Skeletal muscle cell (primary cell): ENCODE measurements around the gene ARHGAP30.

ENCODE experiments used
- DNase-seq: peaks from one replicate; pipeline ENCODE4 v3.0.0-alpha.2; 2010; ENCODE audit warnings: low read depth
- H3K4me3 ChIP-seq: 2 replicates; pipeline ENCODE4 v1.5.1; 2011; ENCODE audit warnings: low read depth, mild to moderate bottlenecking, control low read depth, low read length, moderate library complexity

Gene ARHGAP30

DNA sequence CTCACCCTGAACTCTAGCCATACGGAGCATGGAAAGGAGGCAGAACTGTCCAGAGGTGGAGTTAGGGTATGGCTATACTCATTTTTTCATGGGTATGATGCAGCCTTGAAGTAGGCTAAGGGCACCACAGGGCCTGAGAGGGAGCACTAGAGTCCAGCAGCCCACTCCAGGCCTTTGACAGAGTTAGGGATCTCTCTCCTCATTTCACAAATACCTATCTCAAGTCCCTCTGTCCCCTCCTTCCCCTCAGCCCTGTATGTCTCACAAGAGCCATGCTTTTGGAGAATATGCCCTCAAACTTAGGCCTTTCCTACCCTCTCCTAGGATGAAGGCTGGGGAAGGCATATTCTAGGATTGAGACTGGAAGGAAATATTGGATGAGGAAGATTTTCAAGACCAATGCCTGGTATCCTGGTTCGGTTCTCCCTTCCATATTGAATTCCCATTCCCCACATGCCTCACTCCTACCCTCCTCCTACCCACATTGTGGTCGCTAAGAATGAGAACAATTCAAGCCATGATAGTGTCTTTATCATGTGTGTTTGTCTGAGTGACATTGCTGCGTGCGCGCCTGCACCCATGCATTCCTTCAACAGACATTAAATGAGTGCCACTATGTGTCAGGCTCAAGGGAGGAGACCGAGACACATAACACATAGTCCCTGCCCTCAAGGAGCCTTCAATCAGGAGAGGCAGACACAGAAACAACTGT is 22.3 kb upstream of the ARHGAP30 start:
- no peak for DNase-seq
- H3K4me3 ChIP-seq: no peak overlapping the region

DNA sequence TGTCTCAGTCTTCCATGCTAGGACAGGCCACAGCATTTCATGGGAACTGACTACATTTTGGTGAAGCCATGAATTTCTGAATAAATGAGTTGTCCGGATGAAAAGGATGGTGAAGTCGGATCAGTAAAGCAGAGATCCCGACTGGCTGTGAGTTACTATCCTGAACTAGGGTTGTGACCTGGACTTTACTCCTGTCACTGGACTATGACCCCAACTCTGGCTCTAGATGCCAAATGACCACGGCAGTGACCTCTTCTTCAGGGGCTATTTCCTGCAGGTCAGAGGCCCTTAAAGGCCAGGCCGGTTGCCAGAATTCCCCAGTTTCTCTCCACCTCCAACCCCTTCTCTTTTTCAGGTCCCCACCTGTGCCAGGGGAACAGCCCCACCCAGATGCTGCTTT is 21.4 kb upstream of the ARHGAP30 start:
- no peak for DNase-seq

DNA sequence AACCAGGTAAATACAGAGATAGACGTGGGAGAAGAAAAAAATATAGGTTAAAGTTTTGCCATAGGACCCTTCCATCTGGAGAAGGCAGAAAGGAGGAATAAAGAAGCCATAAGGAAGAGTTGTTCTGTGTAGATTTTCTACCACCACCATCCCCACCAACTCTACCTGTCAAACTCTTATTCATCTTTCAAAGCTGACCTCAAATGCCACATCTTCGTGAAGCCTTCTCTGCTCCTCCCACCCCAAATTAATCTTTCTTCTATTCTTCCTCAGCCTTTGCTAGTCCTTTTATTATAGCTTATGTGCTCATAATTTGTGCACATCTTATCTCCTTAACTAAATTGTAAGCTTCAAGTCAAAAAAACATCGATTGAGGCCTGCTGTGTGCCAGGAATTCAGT is 20.9 kb upstream of the ARHGAP30 start:
- no peak overlapping the region for H3K4me3 ChIP-seq
- DNase-seq: no peak

More for the DNA sequence above, 21.4 kb upstream of the ARHGAP30 start:
- H3K4me3 ChIP-seq: no peak overlapping the region

DNA sequence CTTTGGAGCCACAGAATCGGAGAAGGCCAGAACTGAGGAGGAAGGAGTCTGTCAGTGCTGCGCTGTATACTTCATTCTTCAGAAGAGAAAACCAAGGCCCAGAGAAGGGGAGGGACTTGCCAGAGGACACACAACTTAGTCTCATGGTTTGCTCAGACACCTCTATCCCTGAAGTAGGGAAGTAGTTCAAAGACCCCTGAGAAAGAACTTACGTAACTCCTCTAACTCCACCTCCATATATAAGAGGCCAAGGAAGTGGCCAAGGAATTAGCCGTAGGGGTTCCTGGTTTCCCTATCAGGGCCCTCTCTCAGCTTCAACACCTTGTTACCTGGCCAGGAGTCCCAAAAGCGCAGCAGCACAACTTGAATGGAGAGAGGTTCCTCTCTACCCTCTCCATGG is 20.2 kb upstream of the ARHGAP30 start:
- H3K4me3 ChIP-seq: no peak overlapping the region
- no peak for DNase-seq

DNA sequence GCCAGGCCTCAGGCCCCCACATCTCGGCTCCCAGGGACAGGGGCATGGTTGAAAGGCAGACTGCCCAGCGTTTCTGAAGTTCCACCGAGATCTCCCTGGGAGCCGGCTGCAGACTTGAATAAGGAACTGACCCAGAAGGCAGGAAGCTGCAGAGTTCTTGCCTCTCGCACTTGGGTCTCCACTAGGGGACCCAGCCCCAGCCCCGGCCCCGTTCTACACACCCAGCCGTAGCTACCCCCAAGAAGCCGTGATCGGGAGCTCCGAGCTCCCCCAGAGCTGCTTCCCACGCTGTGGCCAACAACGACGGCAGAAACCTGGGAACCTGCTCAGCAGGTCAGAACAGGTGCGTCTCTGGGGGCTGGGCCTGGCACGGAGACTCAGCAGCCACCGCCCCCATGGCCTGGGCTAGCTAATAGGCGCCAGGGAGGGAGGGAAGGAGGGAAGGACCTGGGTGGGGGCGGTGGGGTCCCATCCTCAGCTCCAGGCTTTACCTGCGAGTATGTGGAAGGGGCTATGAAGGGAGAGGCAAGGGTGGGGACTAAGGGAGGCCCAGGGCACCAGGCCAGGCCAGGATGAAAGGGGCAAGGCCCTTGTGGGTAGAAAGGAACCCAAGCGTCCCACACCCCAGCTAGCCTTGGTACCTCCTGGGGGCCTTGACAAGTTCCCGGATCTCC is 19.7 kb upstream of the ARHGAP30 start, which contains the start of gene NECTIN4:
NECTIN4 (minus strand) TSS at position 308 of the 674 bp plus-strand sequence; CDS start at position 46, 262 bp downstream.
- H3K4me3 ChIP-seq: no peak within 1 kb of the TSS
- no peak for DNase-seq

DNA sequence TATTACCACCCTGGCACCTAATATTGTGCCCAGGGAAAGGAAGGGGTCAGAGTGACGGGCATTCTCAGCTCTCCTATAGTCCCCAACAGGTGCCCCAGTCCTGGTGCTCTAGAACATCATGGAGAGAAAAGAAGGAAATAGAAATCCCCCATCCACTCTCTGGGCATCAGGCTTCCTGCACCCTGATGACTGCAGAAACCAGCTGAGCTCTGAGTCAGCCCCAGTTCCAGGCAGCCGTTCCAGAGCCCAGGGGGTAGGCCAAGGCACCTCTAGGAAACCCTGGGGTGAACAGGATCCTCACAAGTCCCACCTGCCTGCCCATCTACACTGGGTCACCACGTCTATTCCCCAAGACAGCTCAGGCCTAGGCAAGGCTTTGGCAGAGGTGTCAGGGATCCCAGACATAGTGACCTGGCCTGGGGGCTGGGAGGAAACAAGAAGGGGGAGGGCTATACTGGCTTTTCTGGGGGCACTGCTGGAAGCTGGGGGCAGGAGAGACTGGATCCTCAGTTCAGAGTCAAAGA is 19.0 kb upstream of the ARHGAP30 start:
- no peak overlapping the region for H3K4me3 ChIP-seq
- no peak for DNase-seq

DNA sequence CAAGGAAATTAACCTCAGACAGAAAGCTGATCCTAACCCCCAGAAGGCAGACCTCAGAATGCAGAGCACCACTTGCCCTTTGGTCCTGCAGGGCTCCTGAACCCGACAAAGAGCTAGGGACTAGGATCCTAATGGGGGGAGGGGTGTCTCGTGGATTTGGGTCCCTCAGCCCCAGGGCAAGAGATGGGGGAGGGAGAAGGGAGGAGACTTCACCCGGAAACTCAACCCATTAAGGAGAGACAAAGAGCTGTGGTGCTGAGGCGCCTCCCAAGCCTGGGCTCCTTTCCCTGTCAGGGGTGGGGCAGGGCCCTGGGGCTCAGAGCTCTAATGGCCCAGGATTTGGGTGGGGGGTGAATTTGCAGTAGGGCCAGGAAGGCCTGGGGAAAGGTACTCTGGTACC is 16.8 kb upstream of the ARHGAP30 start:
- H3K4me3 ChIP-seq: no peak overlapping the region

DNA sequence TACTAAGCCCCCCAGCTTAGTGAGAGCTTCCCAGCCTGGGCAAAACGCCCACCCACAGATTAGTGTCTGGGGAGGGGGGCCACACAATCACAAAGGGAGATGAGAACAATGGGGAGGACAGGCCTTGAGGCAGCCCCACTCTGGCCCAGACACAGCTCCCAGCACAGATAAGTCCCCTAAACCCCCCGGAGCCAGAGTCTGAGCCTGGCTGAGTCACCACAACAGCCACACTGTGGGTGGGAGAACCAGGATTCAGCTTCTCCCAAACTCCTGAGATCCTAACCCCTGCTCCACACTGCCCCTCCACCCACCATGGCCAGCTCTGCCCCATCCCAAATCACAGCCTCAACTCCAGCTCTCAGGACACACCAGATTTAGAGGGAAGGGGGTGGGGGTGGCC is 15.5 kb upstream of the ARHGAP30 start:
- no peak for DNase-seq
- no peak overlapping the region for H3K4me3 ChIP-seq

More for the DNA sequence above, 16.8 kb upstream of the ARHGAP30 start:
- DNase-seq: no peak

DNA sequence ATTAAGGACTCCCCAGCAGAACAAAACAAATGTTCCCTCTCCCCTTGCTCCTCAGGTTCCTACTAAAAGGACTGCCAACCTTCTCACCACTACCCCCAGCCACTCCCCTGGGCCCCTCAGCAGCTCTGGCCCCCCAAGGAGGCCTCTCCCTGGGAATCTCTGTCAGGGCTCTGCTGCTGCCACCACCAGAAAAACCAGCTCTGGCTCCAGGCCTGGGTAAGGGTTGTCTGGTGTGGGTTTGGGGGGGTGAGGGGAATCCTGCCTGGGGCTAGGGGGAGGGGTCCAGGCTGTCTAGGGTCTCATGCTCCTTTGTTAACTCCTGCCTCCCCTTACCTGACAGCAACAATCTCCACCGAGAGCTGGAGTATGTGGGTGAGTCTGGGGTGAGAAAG is 14.9 kb upstream of the ARHGAP30 start:
- DNase-seq: no peak
- H3K4me3 ChIP-seq: no peak overlapping the region

DNA sequence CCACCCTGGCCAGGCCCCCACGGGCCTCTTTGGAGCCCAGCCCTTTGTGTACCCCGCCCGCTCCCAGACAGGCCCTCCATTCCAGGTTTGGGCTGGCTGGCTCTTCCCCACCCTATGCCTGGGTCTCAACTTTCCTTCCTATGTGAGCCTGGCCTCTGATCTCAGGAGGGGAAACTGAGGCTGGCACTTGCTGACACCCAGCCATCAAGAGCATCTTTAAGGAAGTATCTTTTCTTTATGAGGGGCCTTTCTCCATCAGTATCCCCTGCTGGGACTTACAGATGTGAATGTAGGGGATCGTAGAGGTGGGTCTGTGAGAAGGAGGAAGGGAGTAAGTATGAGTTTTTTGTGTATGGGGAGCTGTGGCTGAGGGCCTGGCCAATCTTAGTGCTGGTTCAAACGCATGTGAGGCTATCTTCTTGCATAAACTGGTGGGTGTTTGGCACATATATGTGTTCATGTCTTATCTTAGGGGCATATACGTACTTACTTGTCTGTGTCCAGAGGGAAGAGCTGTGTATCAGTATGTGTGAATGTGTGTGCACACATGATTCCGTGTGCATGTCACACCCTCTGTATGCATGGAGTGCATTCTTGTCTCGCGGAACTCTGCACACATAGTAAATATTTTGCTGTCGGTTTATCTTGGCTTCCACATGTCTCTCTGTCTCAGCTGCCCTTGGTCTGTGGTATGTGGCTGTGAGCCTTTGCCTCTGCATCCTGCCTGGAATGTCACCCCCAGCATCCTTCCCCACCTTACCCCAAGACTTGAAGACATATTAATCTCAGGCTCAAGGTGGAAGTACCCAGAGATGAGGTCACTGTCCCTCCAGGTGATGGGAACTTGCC is 14.3 kb upstream of the ARHGAP30 start:
- DNase-seq: no peak
- no peak overlapping the region for H3K4me3 ChIP-seq

DNA sequence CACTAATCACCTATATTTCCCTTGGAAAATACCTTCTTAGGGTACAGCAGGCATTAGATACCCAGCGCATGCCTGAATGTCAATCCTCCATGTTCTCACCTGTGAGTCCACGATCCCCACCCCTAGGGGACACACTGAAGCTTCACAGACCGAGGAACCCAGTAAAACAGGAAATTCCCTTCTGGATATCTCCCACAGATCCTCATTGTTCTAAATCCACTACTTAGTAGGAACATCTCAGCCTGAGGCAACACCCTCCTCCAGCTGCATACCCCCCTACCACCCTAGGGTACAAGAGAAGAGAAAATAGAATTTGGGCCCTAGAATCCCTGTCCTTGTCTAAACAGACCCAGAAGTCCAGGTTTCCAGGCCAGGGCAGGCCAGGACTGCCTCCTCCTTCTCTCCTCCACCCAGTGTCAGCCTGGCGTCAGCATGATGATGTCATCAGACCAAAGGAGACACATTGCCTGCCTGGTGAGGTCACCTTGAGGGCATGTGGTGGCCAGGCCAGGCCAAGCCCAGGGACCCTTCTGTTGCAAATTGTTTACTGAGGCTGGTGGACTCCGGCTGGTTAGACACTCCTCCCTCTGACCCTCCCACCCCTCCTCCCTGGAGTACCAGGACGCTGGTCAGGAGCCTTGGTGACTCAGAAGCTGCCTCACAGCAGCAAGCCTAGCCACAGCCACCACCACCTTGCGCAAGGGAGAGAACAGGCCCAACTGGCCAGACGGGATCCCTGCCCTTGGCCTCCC is 13.5 kb upstream of the ARHGAP30 start:
- no peak overlapping the region for H3K4me3 ChIP-seq
- DNase-seq: peak; percentile 61

DNA sequence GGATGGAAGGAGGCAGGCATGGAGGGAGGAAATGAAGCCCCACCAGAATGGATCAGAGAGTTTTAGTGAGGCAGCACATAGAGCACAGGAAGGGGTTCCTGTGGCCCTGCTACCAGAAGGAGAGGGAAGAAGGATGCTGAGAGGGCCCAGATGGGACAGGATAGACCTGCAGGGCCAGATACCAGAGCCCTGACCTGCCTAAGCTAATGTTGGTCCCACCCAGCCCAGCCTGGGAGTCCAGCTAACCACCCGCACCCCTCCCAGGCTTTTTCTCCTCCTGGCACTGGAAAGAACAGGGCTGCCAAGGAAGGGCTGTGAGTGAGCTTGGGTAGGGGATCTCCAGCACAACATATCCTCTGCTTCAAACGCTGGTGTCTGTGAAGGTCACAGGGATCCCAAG is 12.8 kb upstream of the ARHGAP30 start:
- no peak for DNase-seq
- H3K4me3 ChIP-seq: no peak overlapping the region

DNA sequence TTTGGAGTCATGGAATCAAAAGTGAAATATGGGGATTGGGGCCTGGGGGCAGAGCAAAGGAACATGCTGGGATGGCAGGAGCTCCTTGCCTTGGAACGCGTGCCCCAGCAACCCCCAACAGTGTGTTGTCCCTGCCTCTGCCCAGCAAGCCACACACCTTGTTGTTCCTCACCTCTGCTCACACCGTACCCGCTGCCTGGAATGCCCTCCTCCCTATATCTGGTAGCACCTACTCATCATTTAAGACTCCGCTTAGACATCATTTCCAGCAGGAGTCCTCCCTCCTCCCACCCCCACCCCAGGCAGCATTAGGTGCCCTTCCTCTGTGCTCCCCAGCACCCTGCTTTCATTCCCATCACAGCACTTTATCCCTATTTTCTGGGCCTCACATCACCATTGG is 11.8 kb upstream of the ARHGAP30 start:
- no peak overlapping the region for H3K4me3 ChIP-seq
- no peak for DNase-seq

DNA sequence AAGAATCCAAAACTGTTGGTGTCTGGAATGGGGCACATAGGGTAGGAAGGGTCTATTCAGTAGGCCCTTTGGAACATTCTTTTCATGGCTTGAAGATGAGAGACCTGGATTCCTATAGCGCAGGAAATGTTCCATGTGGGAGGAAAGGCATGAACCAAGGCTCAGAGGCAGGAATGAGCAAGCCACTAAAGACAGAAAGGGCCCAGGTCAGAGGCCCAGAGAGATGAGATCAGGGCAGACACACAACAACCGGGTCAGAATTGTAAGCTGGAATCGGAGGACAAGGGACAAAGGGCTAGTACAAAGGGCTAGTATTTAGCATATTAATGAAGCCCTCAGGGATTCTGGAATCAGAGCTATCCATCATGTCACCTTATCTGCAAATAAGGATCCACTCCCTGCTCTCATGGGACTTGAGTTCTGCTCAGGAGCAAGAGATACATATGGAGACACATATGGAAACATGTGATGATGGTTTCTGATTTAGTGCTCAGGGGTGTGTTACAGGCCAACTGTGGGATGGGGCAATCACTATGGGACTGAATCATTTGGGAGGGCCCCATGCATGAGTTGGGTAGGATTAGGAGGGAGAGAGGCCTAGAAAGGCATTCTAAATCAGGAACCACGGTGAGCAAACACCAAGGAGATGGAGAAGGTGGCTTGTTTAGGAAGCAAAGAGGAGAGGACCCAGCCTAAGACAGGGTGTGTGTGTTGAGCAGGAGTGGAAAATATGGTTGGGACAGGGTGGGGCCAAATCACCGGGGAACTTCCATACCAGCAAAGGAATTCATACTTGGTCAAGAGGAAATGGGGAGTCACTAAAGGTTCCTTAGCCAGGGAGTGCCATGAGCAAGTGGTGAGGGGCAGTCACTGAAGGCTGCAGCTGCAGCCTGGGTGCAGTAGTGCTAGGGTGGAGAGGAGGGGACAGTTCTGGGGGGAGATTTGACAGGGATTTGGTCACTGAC is 11.0 kb upstream of the ARHGAP30 start:
- DNase-seq: no peak

DNA sequence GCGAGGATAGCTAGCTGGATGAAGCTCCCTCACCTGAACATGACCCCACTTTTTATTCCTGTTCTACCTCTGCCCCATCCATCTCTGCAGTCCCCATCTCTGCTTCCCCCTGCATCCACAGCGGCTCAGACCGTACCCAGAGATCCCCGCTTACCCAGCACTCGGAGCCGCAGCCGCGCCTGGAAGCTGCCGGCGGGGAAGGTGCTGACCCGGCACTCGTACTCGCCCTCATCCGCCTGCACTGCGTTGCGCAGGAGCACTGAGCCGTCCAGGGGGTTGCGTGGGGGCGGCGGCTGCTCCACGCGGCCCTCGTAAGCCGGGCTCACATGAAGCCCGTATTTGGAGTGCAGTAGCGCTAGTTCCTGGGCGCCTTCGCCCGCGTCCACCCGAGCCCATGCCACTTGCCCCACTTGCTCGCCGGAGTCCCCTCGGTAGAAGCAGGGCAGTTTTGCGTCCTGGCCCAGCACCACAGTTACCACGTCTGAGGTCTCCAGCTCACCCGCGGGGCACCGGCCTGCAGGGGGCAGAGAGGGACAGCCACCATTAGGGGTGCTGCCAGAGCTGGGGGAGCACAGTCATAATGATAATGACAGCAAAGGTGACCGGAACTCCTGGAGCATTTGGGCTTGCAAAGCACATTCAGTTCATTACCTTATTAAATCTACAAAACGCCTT is 9.9 kb upstream of the ARHGAP30 start:
- no peak overlapping the region for H3K4me3 ChIP-seq
- no peak for DNase-seq

More for the DNA sequence above, 11.0 kb upstream of the ARHGAP30 start:
- no peak overlapping the region for H3K4me3 ChIP-seq

DNA sequence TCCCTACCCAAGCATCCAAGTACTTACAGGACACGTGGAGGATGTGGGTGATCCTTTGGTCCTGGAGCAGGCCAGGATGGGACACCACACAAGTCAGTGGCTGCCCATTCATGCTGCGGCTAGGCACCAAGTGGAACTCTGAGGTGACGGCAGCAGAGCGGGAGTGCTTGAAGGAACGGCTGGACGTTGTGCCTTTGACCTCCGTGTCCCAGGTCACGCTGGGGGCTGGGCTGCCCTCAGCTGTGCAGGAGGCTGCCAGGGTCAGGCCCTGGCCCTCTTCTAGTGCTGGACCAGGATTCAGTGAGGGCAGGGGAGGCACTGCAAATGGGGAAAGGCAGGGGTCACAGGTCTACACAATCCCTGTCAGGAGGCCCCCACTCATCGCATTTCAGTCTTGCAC is 7.7 kb upstream of the ARHGAP30 start:
- H3K4me3 ChIP-seq: no peak overlapping the region
- DNase-seq: no peak

DNA sequence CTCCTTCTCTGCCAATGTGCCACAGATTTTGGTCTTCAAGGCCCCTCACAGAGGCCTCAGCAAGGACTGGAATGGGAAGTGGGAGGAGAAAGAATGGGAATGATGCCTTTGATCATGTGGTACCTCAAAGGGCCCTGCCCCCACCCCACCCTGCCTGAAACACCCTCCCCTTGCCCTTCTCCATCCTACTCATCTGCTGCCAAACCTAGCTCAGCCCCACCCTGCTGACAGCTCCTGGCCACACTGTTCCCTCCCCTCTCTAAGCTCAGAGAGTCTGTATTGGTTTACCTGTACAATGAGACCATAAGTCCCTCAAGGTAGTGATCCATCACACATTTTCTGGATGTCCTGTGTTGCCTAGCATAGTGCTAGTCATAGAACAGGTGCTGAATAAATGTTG is 6.7 kb upstream of the ARHGAP30 start:
- H3K4me3 ChIP-seq: no peak overlapping the region
- DNase-seq: no peak
